H1 (cell line): ENCODE results near the gene KIF1C.

ENCODE experiments used
- CTCF ChIP-seq, 3 experiments: IDR thresholded peaks; 1 replicate in 2 of 3; 2 replicates in 1 of 3; pipeline versions ENCODE4 v1.5.1 to v1.6.1; 2011; ENCODE audit warnings: low read length in 3 of 3, mild to moderate bottlenecking in 3 of 3, inconsistent platforms in 2 of 3, low read depth in 1 of 3, moderate library complexity in 1 of 3; ENCODE audit not compliant: insufficient read depth in 1 of 3; ENCODE audit errors: control extremely low read depth in 1 of 3
- EP300 ChIP-seq, 2 experiments: IDR thresholded peaks; 1 replicate in 1 of 2; 2 replicates in 1 of 2; pipeline ENCODE4 v1.6.1; 2011 to 2012; ENCODE audit warnings: low read depth in 2 of 2, low read length in 2 of 2, mild to moderate bottlenecking in 2 of 2, borderline replicate concordance in 1 of 2, inconsistent platforms in 1 of 2, moderate library complexity in 1 of 2
- SAP30 ChIP-seq: fragments of 300-600 bp; sonication (generic); IDR thresholded peaks from 2 replicates; pipeline ENCODE4 v1.7.1; 2012; ENCODE audit warnings: low read length, moderate library complexity, mild to moderate bottlenecking, inconsistent platforms; ENCODE audit not compliant: insufficient read depth, insufficient replicate concordance
- TEAD4 ChIP-seq: IDR thresholded peaks from 2 replicates; pipeline ENCODE4 v1.6.1; 2012; ENCODE audit warnings: low read depth, low read length, inconsistent platforms, mixed read lengths
- ZNF274 ChIP-seq: IDR thresholded peaks from 2 replicates; pipeline ENCODE4 v1.7.0; 2012; ENCODE audit warnings: low read length, borderline replicate concordance; ENCODE audit errors: extremely low read depth
- TF ChIP-seq, protein P1 (sequence below): IDR thresholded peaks from 2 replicates; pipeline ENCODE4 v1.6.1; 2012; ENCODE audit warnings: inconsistent platforms
- TF ChIP-seq, protein P2 (sequence below): IDR thresholded peaks from 2 replicates; pipeline ENCODE4 v1.6.1; 2011; ENCODE audit warnings: low read length, improper control_type of control experiment

GRCh38 chr17:5065227-5065744, 67.5 kb downstream of the KIF1C start:
- TF ChIP-seq, protein P1, sequence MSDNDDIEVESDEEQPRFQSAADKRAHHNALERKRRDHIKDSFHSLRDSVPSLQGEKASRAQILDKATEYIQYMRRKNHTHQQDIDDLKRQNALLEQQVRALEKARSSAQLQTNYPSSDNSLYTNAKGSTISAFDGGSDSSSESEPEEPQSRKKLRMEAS, result no peak
- TF ChIP-seq EP300 (IDR thresholded peaks at IDR 0.05; ENCODE audit: borderline replicate concordance in 1 of 2, low read depth in 2 of 2, low read length in 2 of 2) (no peak), TEAD4 (no peak), ZNF274 (no peak), CTCF (IDR thresholded peaks at IDR 0.05; ENCODE audit: control extremely low read depth in 1 of 3, insufficient read depth in 1 of 3, low read depth in 1 of 3, low read length in 3 of 3) (no peak), SAP30 (no peak)
- TF ChIP-seq, protein P2, sequence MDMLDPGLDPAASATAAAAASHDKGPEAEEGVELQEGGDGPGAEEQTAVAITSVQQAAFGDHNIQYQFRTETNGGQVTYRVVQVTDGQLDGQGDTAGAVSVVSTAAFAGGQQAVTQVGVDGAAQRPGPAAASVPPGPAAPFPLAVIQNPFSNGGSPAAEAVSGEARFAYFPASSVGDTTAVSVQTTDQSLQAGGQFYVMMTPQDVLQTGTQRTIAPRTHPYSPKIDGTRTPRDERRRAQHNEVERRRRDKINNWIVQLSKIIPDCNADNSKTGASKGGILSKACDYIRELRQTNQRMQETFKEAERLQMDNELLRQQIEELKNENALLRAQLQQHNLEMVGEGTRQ, result no peak
